ENCODE data around the gene ITFG1.

The ITFG1 gene

DNA sequence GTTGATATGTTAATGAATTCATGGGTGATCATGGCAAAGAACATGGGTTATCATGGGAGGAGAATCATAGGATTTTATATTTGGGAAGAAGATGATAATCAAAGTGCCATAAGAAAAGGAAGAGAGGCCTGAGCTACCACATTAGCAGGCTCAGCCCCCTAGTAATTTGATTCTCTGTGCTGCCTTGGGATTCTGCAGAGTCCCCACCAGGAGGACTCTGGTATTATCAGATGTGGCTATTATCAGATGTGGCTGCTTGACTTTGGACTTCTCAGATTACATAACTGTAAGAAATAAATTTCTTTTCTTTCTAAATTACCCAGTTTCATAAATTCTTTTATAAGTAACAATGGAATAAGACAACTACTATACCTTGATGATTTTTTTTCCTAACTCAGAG, 137.6 kb downstream of the ITFG1 start:
- DNase-seq (ENCODE audit: low spot score), result no peak

DNA sequence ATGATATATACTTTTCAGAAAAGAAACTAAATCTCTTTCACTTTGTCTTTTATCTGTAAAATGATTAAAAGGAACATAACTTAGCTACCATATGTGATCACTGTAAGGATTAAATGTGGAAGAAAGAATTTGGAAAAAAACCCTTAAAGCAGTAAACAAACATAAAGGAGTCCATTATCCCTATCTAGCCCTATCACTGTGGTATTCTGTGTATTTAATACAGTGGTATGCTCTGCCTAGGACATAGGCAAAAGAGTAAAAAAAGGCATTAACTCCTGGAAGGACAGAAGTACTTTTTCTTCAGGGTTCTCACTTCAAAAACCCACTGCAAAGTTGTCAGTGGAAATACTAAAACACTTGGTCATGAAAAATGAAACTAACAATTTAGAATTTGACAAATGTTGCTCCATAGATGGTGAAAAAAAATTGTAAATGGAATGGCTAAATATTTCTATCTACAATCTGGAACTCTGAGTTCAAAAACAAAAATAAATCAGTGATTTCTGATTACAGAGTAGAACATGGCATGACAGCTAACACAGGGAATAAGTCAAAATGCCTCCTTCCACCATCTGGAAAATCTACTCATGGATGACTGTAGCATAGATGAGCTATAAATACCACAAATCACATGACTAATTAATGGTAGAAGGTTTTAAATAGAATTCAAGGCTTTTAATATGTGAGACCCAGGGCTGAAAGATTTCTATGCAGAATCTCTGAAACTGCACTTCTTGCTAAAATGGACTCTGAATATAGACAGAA, 140.1 kb downstream of the ITFG1 start:
- DNase-seq (ENCODE audit: low spot score), result no peak

DNA sequence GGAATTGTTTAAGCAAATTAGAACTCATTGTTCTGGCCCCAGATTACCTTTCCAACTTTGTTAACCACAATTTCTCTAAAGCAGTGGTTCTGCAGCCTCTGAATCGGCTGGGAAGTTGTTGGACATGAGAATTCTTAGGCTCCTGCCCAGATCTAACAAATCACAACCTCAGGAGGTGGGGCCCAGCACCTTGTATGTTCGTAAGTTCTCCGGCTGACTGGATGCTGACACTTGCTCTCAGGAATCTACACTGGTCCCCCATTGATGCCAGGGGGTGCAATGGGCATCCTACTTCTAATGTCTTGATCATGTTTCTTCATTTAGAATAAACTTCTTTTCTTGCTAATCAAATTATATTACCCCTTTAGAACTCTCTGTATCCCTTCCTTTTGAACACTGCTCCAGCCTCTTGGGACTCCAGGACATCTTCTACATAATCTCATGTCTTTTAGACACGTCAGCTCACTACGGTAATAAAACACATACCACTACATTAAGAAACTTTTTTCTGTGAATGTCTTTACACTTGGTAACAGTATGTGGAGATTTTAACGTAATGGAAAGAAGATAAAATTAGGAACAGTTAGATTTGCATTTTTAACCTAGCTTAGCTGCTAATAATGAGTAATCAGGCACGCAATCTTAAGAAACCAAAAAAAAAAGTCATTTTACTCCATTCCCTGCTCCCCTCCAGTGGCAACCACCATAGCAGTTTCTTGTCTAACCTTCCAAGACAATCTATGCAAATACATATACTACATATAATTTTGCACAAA, 143.2 kb downstream of the ITFG1 start:
- no peak for DNase-seq (ENCODE audit: low spot score)

DNA sequence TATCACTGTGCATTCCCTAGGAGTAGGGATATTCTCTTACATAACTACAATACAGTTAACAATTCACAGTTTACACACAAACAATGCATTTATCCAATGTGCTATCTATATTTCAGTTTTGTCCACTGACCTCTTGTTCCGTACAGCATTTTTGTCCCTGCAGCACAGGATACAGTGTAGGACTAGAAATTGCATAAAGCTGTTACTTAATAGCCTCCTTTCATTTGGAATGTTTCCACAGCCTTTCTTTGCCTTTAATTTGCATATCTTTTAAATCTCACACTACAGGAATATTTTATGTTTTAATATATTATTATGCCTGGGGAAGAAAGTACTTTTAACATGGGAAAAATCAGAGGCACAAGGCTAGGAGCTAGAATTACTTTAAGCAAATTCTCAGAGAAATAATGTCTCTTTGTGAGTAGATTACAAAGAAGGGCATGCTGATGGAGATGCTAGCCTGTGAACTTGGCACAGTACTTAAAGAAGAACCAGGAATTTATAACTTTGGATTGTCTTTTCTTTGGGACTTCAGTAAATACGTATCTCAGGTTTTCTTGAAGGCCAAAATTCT, 144.3 kb downstream of the ITFG1 start:
- no peak for DNase-seq (ENCODE audit: low spot score)

DNA sequence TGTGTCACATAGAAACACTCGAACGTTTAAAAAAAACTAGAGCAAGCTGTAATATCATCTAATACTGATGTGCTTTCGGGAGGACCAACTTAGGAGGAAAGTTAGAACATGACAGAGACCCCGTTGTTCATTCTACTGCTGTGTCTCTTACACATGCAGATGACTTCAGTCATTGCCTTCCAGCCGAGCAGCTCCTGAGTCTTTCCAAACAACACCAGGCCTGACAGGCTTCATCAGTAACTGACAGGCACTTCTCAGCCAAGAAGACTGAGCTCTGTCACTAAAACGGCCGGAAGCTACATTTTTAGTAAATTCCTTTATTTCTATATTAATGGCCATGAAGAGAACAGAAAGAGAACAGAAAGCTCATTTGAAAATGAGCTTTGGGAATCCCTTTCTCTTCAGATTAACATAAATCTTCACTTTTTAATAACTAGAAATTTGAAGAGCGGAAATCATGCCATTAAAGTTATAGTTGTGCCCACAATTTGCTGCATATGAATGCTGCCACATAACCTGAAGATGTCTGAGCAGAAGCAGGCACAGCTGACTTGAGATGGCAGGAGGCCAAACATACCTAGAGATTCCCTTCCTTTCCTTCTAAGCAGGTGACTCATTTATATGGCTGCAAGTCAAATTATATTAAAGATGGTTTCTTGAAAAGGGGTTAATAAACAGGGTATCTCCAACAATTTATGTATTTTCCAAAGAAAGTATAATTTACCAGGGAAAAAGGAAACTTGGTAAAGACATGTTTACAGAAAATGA, 148.9 kb downstream of the ITFG1 start:
- DNase-seq (ENCODE audit: low spot score), result no peak

DNA sequence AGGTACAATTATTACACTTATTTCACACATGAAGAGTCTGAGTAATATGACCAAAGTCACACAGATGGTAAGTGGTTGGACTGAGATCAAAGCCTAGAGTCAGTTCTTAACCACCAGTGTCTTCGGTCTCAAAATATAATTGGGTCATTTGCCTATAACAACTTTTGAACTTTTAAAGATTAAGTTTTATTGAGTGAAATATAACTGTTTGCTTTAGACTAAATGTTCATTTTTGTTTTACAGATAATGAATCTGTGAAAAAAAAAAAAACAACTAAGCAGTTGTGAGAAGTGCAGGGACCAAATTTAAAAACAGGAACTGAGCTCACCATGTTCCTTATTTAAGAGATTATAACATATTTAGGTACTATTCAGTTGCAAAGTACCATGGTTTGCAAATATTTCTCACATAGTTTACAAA, 150.1 kb downstream of the ITFG1 start:
- DNase-seq (ENCODE audit: low spot score), result no peak

DNA sequence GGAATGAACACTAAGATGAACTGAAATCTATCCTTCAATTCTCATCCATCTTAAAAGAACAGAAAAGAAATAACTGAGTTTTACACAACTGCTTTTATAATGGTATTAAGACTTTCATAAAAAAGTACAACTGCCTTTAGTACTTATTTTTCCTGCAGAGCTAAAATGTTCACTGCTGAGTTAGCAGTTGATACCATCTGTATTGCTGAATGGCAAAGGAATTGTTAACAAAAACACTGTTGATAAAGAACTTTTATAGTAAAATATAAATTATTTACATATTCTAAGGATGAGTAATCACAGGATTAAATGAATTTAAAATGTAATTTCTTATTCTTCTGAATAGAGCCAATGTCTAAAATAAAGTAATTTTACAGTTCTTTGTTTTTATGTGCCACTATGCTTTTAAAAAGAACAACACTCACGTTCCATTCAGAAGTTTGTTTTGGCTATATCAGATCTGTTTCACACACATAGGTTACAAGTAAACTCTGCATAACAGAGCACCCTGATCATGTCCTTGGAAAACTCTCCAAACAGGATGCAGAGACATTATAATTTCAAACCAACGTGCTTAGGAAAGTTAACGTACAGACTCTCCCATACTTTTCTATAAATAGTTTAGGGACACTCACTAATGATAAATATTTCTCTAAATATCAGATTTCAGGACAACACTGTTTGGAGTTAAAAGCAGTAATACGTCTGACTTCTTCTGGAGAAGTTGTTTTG, 151.1 kb downstream of the ITFG1 start:
- DNase-seq (ENCODE audit: low spot score), result no peak

DNA sequence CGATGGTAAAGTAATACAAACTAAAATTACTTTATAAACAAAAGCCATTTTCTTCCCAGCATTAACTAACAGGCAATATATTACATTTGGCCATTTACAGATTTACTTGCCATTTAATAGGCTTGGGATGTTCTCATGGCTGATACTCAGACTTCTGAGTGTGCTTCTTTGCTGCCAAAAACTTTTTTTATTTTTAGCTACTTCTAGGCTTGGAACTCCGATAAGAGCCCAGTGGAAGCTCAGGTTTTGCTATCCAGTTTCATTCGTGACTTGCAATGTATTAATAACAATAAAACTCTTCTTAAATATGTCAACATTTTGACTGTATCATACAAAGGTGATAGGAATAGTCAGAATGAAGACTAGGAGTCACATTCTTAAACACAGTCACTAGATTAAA, 152.3 kb downstream of the ITFG1 start:
- no peak for DNase-seq (ENCODE audit: low spot score)

DNA sequence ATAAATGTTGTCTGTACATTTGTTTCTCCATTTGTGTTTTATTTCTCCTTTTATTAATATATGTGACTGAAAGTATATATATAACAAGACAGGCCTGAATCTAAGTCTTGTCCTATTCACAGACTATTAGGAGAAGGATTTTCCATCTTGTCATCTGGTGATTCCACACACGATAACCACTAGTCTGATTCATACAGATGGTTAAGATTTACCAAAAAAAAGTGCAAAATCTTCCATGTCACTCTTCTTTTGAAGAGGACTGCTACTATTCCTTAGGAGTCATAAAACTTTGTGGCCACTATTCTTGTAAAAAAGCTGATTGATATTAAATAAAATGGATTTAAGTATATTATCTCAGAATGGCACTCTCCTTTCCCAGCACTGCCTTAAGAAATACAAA, 156.3 kb downstream of the ITFG1 start:
- no peak for DNase-seq (ENCODE audit: low spot score)

DNA sequence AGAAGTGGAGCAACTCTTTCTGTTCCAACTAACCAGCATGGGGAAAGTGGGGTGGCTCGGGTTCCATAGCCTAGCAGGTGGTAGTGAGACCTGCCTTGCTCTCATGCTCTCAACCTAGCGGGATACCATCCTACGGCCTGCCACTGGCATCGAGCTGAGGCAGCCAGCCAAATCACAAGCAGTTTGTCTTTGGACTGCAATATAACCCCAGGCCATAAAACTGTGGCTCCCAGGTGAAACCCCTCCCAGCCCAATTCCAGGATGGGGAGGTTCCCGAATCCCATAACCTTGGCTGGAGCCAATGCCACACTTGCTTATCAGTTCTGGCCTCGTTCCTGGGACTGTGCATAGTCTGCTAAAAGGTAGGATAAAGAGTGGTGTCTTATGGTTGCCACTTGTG, 161.3 kb downstream of the ITFG1 start:
- no peak for DNase-seq (ENCODE audit: low spot score)

DNA sequence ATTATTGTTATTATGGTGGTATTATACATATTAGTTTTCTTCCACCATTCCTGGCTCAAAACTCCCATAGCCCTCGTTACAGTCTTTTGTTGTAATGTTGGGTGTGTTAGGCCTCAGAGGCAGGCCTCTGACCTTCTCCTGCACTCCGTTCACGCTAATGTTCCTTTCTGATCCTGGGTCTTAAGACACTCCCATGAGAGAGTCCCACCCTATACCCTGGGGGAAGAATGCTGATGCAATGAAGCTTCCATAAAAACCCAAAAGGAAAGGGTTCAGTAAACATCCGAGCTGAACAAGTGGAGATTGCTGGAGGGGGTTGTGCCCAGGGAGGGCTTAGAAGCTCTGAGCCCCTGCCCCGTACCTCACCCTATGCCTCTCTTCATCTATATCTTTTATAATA, 175.9 kb downstream of the ITFG1 start:
- no peak for DNase-seq (ENCODE audit: low spot score)

DNA sequence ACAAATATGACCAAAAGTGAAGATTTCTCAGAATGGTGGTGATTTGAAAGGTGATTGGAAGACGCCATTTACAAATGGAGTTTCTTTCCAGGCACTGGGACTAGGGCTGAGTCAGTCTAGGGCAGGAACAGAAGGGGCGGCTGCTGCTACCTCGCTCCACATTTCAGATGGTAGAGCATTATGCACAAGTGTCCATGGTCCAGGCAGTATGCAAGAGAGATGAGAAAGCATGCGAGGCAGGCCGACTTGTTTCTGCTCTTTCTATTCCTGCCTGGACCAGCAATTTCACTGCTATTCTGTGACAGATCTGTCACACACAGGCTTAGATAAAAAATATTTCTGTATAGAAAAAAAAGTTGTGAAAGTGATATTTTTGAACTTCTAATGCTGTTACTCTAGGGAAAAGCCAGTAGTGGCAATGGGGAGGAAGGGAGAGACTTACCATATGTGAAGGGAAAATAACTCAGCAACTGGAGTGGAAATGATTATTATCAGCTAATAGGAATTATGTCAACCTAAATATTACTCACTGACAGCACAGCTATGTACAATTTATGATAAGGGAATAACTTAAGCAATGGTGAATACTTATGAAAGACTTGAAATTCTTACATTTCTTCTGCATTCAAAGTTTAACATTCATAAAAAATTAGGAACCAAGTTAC, 182.4 kb downstream of the ITFG1 start:
- DNase-seq (ENCODE audit: low spot score), result no peak

DNA sequence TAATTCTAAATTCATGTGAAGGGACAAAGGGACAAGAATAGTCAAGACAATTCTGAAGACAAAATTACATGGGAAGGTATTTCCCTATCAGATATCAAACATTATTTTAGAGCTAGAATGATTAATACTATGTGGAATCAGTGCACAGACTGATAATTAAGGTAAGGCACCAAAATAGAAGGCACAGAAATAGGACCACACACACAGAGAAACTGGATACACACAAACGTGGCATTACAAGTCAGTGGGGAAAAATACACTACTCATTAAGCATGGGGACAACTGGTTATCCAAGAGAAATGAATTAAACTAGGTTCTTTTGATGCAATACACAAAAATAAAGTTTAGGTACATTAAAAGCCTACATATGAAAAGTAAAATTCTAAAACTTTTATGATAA, 184.3 kb downstream of the ITFG1 start:
- DNase-seq (ENCODE audit: low spot score), result no peak

DNA sequence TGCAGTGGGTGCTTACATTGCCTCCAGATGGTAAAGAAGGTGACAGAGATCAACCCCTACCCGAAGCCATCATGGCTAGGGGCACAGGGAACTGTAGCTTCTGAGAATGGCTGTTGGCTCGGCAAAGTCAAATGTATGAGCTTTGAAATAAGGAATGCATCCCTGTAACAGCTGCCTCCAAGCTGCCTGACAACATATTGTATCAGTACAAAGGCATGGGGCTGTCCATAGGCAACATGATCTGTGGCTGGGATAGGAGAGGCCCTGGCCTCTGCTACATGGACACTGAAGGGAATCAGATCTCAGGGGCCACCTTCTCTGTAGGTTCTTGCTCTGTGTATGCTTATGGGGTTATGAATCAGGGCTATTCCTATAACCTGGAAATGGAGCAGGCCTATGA, 197.9 kb downstream of the ITFG1 start:
- DNase-seq (ENCODE audit: low spot score), result no peak

DNA sequence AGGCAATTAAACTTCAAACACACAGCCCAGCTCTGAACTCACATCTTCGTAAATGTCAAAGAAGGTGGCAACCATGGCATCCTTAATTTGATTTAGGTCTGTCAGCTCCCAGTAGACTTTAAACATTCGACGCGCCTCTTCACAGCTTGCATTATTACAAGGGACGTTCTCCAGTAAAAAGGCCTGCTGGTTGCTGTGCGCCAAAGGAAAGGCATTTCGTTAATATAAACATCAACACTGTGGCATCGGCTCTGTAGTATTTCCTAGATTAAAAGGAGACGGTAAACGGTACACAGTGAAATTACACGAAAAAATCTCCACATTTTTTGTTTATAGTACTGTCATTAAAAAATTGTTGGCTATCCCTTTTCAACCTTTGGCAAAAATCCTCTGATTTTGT, 200.4 kb downstream of the ITFG1 start:
- no peak for DNase-seq (ENCODE audit: low spot score)

DNA sequence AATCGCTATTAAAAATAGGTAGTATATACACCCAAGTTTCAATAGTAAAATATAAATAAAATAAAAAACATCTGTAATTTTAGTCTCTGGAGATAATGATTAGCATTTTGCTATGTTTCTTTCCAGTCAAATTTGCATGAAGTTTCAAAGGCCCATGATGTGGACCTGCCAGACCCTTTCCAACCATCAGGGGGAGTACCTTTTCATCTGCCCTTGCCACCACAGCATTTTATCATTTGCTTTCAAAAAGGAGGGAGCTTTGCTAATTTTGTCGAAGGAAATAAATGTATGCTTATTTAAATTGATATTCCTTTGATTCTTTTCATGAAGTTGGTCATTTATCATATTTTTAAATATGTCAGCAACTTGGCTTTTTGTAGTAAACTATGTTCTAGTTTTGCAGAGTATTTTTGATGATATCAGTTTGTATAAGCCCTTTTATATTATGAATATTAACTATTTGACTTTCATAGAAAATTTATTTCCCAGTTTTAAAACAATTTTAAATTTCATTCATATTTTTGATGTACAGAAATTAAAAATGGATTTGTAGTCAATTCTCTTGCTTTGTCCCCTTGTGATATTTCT, 201.9 kb downstream of the ITFG1 start:
- DNase-seq (ENCODE audit: low spot score), result peak; percentile 4

DNA sequence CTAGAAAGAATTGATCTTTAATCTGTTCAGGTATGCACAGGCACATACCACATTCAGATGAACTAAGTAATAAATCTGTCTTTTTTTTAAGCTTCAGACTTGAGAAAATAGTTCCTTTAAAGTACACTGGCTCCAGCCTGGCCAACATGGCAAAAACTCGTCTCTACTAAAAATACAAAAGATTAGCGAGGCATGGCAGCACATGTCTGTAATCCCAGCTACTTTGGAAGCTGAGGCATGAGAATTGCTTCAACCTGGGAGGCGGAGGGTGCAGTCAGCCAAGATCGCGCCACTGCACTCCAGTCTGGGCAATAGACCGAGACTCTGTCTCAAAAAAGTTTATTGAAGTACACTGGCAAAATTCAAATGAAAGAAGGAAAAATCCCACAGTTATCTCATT, 206.1 kb downstream of the ITFG1 start:
- DNase-seq (ENCODE audit: low spot score), result no peak

DNA sequence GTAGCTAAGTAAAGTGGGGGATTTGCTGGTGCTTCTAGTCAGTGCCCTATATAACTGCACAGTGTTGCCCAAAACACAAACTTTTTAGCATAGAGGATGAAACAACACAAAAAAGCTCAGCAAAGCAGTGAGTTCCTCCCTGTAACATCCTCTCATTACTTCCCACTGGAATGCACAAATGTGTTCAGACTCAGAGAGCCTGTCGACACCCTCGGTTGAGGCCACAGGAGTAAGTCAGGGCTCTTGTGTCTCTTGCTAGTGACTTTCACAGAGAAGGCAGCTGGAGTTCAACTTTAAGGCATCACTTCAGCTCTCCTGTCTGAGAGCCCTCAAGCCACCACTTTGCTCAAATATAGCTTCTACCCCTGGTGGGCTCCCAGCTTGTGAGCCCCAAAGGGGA, 209.9 kb downstream of the ITFG1 start:
- no peak for DNase-seq (ENCODE audit: low spot score)

DNA sequence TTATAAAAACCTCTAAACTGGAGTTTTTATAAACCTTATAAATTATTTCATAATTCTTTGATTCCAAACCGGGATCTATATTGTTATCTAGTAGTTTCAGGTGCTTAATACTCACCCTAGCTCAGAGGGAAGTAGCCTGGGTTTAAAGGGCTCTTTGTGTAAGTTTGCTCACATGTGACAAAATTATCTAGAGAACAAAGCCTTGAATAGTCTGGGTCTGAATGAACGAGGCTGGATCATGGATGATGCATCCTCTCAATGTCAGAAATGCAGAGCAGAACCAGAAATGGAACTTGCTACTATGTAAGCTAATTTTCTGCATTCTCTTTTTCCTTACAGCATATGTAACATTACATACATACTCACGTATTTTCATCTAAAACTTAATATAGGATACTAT, 213.2 kb downstream of the ITFG1 start:
- DNase-seq (ENCODE audit: low spot score), result no peak

DNA sequence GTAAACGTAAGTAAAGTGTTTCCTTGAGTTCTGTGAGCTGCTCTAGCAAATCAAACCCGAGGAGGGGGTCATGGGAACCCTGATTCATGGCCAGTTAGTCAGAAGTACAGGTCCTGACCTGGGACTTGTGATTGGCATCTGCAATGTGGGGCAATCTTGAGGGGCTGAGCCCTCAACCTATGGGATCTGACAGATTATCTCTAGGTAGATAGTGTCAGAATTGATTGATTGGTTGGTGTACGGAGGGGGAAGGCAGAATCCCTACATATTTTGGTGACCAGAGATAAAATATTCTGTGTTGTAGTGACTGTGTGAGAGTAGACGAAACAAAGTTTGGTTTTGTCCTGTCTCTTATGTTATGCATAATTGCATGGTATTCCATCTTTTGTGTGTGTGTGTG, 216.7 kb downstream of the ITFG1 start:
- no peak for DNase-seq (ENCODE audit: low spot score)

DNA sequence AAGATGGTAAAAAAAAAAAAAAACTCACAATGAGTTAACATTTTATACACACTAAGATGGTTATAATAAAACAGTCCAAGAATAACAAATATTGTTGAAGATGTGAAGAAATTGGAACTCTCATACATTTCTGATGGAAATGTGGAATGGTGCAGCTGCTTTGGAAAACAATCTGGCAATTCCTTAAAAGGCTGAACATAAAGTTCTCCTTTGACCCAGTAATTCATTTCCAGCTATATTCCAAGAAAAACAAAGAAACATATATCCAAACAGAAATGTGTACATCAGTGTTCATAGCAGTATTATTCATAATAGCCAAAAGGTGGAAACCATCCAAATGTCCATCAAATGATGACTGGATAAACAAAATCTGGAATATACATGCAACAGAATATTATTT, 219.8 kb downstream of the ITFG1 start:
- DNase-seq (ENCODE audit: low spot score), result no peak

Measured in CD4-positive, alpha-beta T cell treated with Interleukin-15 for 4 hours (primary cell).